ENCODE data around the gene ARHGAP15.

The ARHGAP15 gene

GRCh38 chr2:143577489-143577888, 448.3 kb downstream of the ARHGAP15 start:
- H3K36me3 ChIP-seq (ENCODE audit: low read length): no peaks in the 10 kb centered on the region
- no peak overlapping the region for H3K27ac ChIP-seq (ENCODE audit: low read depth, low read length)
- no peak overlapping the region for H3K4me2 ChIP-seq (ENCODE audit: low read depth, low read length, poor library complexity, severe bottlenecking)
- TF ChIP-seq EZH2phosphoT487 (conservative IDR thresholded peaks at IDR 0.05; ENCODE audit: low read length) (no peak), CTCF (IDR thresholded peaks at IDR 0.05; ENCODE audit: insufficient read depth, low read length, poor library complexity, severe bottlenecking) (no peak)
- H3K79me2 ChIP-seq (ENCODE audit: insufficient read depth, low read length): no peaks in the 10 kb centered on the region
- H3K27me3 ChIP-seq (ENCODE audit: low read length): no peaks in the 10 kb centered on the region
- H3K9me3 ChIP-seq (ENCODE audit: insufficient read depth, low read length): no peaks in the 10 kb centered on the region
- H3K9me2 ChIP-seq (replicated peaks; ENCODE audit: insufficient read depth, low read length): no peaks in the 10 kb centered on the region
- no peak overlapping the region for H3K4me3 ChIP-seq (ENCODE audit: insufficient read depth, low read length, poor library complexity, severe bottlenecking)
- no peaks in the 10 kb centered on the region for H3F3A ChIP-seq (ENCODE audit: insufficient read depth)
- H3K9ac ChIP-seq (ENCODE audit: low read length): no peak overlapping the region
- no peak overlapping the region for H2AFZ ChIP-seq (ENCODE audit: low read depth, low read length, severe bottlenecking)
- H4K20me1 ChIP-seq (ENCODE audit: low read depth, low read length): no peaks in the 10 kb centered on the region

- H2AFZ ChIP-seq (ENCODE audit: low read depth, low read length, severe bottlenecking): no peak overlapping the region
- TF ChIP-seq CTCF (IDR thresholded peaks at IDR 0.05; ENCODE audit: insufficient read depth, low read length, poor library complexity, severe bottlenecking) (no peak), EZH2phosphoT487 (conservative IDR thresholded peaks at IDR 0.05; ENCODE audit: low read length) (no peak)
- H3K4me3 ChIP-seq (ENCODE audit: insufficient read depth, low read length, poor library complexity, severe bottlenecking): no peak overlapping the region
These were observed 450.2 kb downstream of the ARHGAP15 start for GRCh38 chr2:143579456-143579855.

GRCh38 chr2:143581134-143581533, 451.9 kb downstream of the ARHGAP15 start:
- no peak overlapping the region for H2AFZ ChIP-seq (ENCODE audit: low read depth, low read length, severe bottlenecking)
- no peaks in the 10 kb centered on the region for H3K79me2 ChIP-seq (ENCODE audit: insufficient read depth, low read length)
- H3K4me2 ChIP-seq (ENCODE audit: low read depth, low read length, poor library complexity, severe bottlenecking): no peak overlapping the region
- no peak for TF ChIP-seq EZH2phosphoT487 (conservative IDR thresholded peaks at IDR 0.05; ENCODE audit: low read length)
- TF ChIP-seq CTCF (IDR thresholded peaks at IDR 0.05; ENCODE audit: insufficient read depth, low read length, poor library complexity, severe bottlenecking): no peak
- H3K36me3 ChIP-seq (ENCODE audit: low read length): no peaks in the 10 kb centered on the region
- H3K9me3 ChIP-seq (ENCODE audit: insufficient read depth, low read length): no peaks in the 10 kb centered on the region
- H3K4me3 ChIP-seq (ENCODE audit: insufficient read depth, low read length, poor library complexity, severe bottlenecking): no peak overlapping the region
- H3K27me3 ChIP-seq (ENCODE audit: low read length): no peaks in the 10 kb centered on the region
- H3F3A ChIP-seq (ENCODE audit: insufficient read depth): no peaks in the 10 kb centered on the region
- no peak overlapping the region for H3K9ac ChIP-seq (ENCODE audit: low read length)
- no peak overlapping the region for H3K27ac ChIP-seq (ENCODE audit: low read depth, low read length)
- no peaks in the 10 kb centered on the region for H4K20me1 ChIP-seq (ENCODE audit: low read depth, low read length)
- no peaks in the 10 kb centered on the region for H3K9me2 ChIP-seq (replicated peaks; ENCODE audit: insufficient read depth, low read length)

More at GRCh38 chr2:143579456-143579855, 450.2 kb downstream of the ARHGAP15 start:
- Histone ChIP-seq H3K9ac (ENCODE audit: low read length) (no peak overlapping the region), H3K9me2 (replicated peaks; ENCODE audit: insufficient read depth, low read length) (no peaks in the 10 kb centered on the region), H4K20me1 (ENCODE audit: low read depth, low read length) (no peaks in the 10 kb centered on the region), H3F3A (ENCODE audit: insufficient read depth) (no peaks in the 10 kb centered on the region), H3K27me3 (ENCODE audit: low read length) (no peaks in the 10 kb centered on the region), H3K79me2 (ENCODE audit: insufficient read depth, low read length) (no peaks in the 10 kb centered on the region), H3K4me2 (ENCODE audit: low read depth, low read length, poor library complexity, severe bottlenecking) (no peak overlapping the region), H3K9me3 (ENCODE audit: insufficient read depth, low read length) (no peaks in the 10 kb centered on the region), H3K27ac (ENCODE audit: low read depth, low read length) (no peak overlapping the region), H3K36me3 (ENCODE audit: low read length) (no peaks in the 10 kb centered on the region)

Measured in SU-DHL-6 (cell line).